IMR-90 (cell line): ENCODE results near the gene PPP1R8. TPM values are rescaled to one million over a fixed set of nuclear protein-coding genes. Genes with fewer than 3 reads are reported as not detected.

Experiments used
- ATAC-seq: fragments of 200-7000 bp; cut with Tn5 transposase; 2 replicates; pipeline ENCODE4 v1.9.1; 2020; ENCODE audit warnings: low read depth, mild to moderate bottlenecking, moderate library complexity
- BruUV-seq: library from RNA; stranded (reverse); fragments of 400-500 nt; replicated peaks from 2 replicates; lab custom pipeline; 2021; lab: Mats Ljungman, UMichigan
- CTCF ChIA-PET: fragments of 300-600 bp; formaldehyde crosslinking; extraction: SDS; loops from one replicate; lab custom pipeline; 2021; ENCODE audit warnings: antibody characterized with exemption; lab: Yijun Ruan, JAX
- POLR2A ChIA-PET: fragments of 300-600 bp; sonication (Branson Sonifier 250); formaldehyde crosslinking; loops from one replicate; lab custom pipeline; 2022; ENCODE audit warnings: antibody characterized with exemption; ENCODE audit not compliant: unreplicated experiment; lab: Charles Lee
- DNase-seq: peaks from one replicate; pipeline ENCODE4 v3.0.0; 2013
- H2AFZ ChIP-seq: replicated peaks from 2 replicates; pipeline ENCODE3; 2013; ENCODE audit warnings: low read length, mild to moderate bottlenecking; ENCODE audit not compliant: poor library complexity
- H2AK5ac ChIP-seq: 2 replicates; pipeline ENCODE4 v1.6.1; 2013; ENCODE audit warnings: low read depth, low read length, inconsistent platforms
- H2AK9ac ChIP-seq: replicated peaks from 2 replicates; pipeline ENCODE3; 2013; ENCODE audit warnings: mild to moderate bottlenecking, low read depth, low read length, moderate library complexity; ENCODE audit not compliant: poor library complexity
- H2BK120ac ChIP-seq: 2 replicates; pipeline ENCODE4 v1.6.1; 2013; ENCODE audit warnings: low read depth, low read length, inconsistent platforms
- H2BK15ac ChIP-seq: 3 replicates; pipeline ENCODE4 v1.6.1; 2013; ENCODE audit warnings: low read depth, low read length, inconsistent platforms
- H2BK20ac ChIP-seq: 2 replicates; pipeline ENCODE4 v1.6.1; 2013; ENCODE audit warnings: low read depth, mild to moderate bottlenecking, inconsistent platforms, low read length, moderate library complexity
- H2BK5ac ChIP-seq: 2 replicates; pipeline ENCODE4 v1.6.1; 2013; ENCODE audit warnings: mild to moderate bottlenecking, low read depth, low read length, inconsistent platforms; ENCODE audit not compliant: poor library complexity, severe bottlenecking
- H3K14ac ChIP-seq: replicated peaks from 2 replicates; pipeline ENCODE4 v1.6.1; 2013; ENCODE audit warnings: low read depth, low read length, inconsistent platforms
- H3K18ac ChIP-seq: 2 replicates; pipeline ENCODE4 v1.6.1; 2013; ENCODE audit warnings: low read depth, low read length, control low read depth
- H3K23ac ChIP-seq: 2 replicates; pipeline ENCODE4 v1.6.1; 2013; ENCODE audit warnings: low read depth, low read length, inconsistent platforms
- H3K27ac ChIP-seq: 2 replicates; pipeline ENCODE4 v1.5.1; 2013; ENCODE audit warnings: mild to moderate bottlenecking, control low read depth, low read length; ENCODE audit not compliant: insufficient read depth
- H3K27me3 ChIP-seq: 2 replicates; pipeline ENCODE4 v1.6.1; 2013; ENCODE audit warnings: low read length; ENCODE audit not compliant: control insufficient read depth, insufficient read depth
- H3K36me3 ChIP-seq: 2 replicates; pipeline ENCODE4 v1.6.1; 2013; ENCODE audit warnings: low read length, mixed read lengths; ENCODE audit not compliant: control insufficient read depth, insufficient read depth
- H3K4ac ChIP-seq: 2 replicates; pipeline ENCODE4 v1.6.1; 2013; ENCODE audit warnings: low read depth, low read length, inconsistent platforms
- H3K4me1 ChIP-seq: 2 replicates; pipeline ENCODE4 v1.6.1; 2013; ENCODE audit warnings: low read length, mixed read lengths; ENCODE audit not compliant: control insufficient read depth, insufficient read depth
- H3K4me2 ChIP-seq: 2 replicates; pipeline ENCODE4 v1.6.1; 2013; ENCODE audit warnings: low read depth, mild to moderate bottlenecking, control low read depth, low read length, moderate library complexity
- H3K4me3 ChIP-seq: 2 replicates; pipeline ENCODE4 v1.5.1; 2013; ENCODE audit warnings: low read depth, mild to moderate bottlenecking, control low read depth, low read length, moderate library complexity; ENCODE audit not compliant: insufficient read depth
- H3K56ac ChIP-seq: 2 replicates; pipeline ENCODE4 v1.6.1; 2013; ENCODE audit warnings: low read length, inconsistent platforms; ENCODE audit not compliant: insufficient read depth; ENCODE audit errors: extremely low read depth
- H3K79me1 ChIP-seq, 2 experiments: 2 replicates each; pipeline ENCODE4 v1.6.1; 2013; ENCODE audit warnings: low read length in 2 of 2, inconsistent platforms in 1 of 2, low read depth in 1 of 2
- H3K9ac ChIP-seq: 2 replicates; pipeline ENCODE4 v1.6.1; 2013; ENCODE audit warnings: low read depth, low read length, control low read depth
- H3K9me1 ChIP-seq: 2 replicates; pipeline ENCODE4 v1.6.1; 2013; ENCODE audit warnings: low read length, inconsistent platforms; ENCODE audit not compliant: insufficient read depth
- H3K9me3 ChIP-seq: 2 replicates; pipeline ENCODE4 v1.6.1; 2013; ENCODE audit warnings: low read length; ENCODE audit not compliant: control insufficient read depth, insufficient read depth
- H4K20me1 ChIP-seq: 2 replicates; pipeline ENCODE4 v1.6.1; 2013; ENCODE audit warnings: low read length, inconsistent platforms; ENCODE audit not compliant: insufficient read depth
- H4K5ac ChIP-seq: 2 replicates; pipeline ENCODE4 v1.6.1; 2013; ENCODE audit warnings: mild to moderate bottlenecking, low read depth, low read length, control low read depth
- H4K8ac ChIP-seq, 2 experiments: 2 replicates each; pipeline ENCODE4 v1.6.1; 2013; ENCODE audit warnings: low read depth in 2 of 2, low read length in 2 of 2, control low read depth in 1 of 2, inconsistent platforms in 1 of 2
- H4K91ac ChIP-seq: 2 replicates; pipeline ENCODE4 v1.6.1; 2013; ENCODE audit warnings: low read depth, low read length, inconsistent platforms; ENCODE audit not compliant: insufficient read depth
- CEBPB ChIP-seq: IDR thresholded peaks from 2 replicates; pipeline ENCODE4 v1.6.1; 2012; ENCODE audit warnings: low read depth, low read length, improper control_type of control experiment
- CHD1 ChIP-seq: IDR thresholded peaks from 2 replicates; pipeline ENCODE4 v1.6.1; 2012; ENCODE audit warnings: low read depth, low read length, improper control_type of control experiment
- ELK1 ChIP-seq: fragments of 150-350 bp; IDR thresholded peaks from 2 replicates; pipeline ENCODE4 v1.6.1; 2016; ENCODE audit warnings: low read depth, mild to moderate bottlenecking, low read length, moderate library complexity, borderline replicate concordance
- MXI1 ChIP-seq: IDR thresholded peaks from 2 replicates; pipeline ENCODE4 v1.6.1; 2012; ENCODE audit warnings: low read depth, mild to moderate bottlenecking, low read length, moderate library complexity, borderline replicate concordance
- NFE2L2 ChIP-seq: fragments of 150-350 bp; IDR thresholded peaks from 2 replicates; pipeline ENCODE4 v1.6.1; 2016; ENCODE audit warnings: low read depth, mild to moderate bottlenecking, low read length
- POLR2A ChIP-seq: IDR thresholded peaks from 2 replicates; pipeline ENCODE4 v1.6.1; 2012; ENCODE audit warnings: mild to moderate bottlenecking, low read depth, low read length
- RAD21 ChIP-seq: IDR thresholded peaks from 2 replicates; pipeline ENCODE4 v1.6.1; 2012; ENCODE audit warnings: low read length, improper control_type of control experiment
- RFX5 ChIP-seq: IDR thresholded peaks from 2 replicates; pipeline ENCODE4 v1.8.0; 2012; ENCODE audit warnings: low read depth, mild to moderate bottlenecking, low read length, moderate library complexity
- SMC3 ChIP-seq: fragments of 150-350 bp; IDR thresholded peaks from 2 replicates; pipeline ENCODE4 v1.6.1; 2016; ENCODE audit warnings: low read depth, mild to moderate bottlenecking, antibody characterized with exemption, low read length, moderate library complexity
- WGBS, 2 experiments: methylation state at CpG; one replicate each; pipeline versions ENCODE4 v1.1.5 to v1.1.7; 2013; ENCODE audit warnings: missing lambda C conversion rate in 2 of 2; ENCODE audit not compliant: insufficient read length in 1 of 2; ENCODE audit errors: extremely low coverage in 2 of 2; 5-methylcytosine and 5-hydroxymethylcytosine counted together
- dilution Hi-C: fragments of 300-500 bp; cut with HindIII; formaldehyde crosslinking; loops from one replicate; pipeline ENCODE4 v1.14.3; 2018; ENCODE audit warnings: low sequenced_read_pairs; ENCODE audit not compliant: unreplicated experiment
- in situ Hi-C: fragments of 300-500 bp; cut with MboI; formaldehyde crosslinking; loops from 3 replicates; pipeline ENCODE4 v1.14.3; 2019; ENCODE audit warnings: low sequenced_read_pairs, inconsistent platforms, mixed read lengths
- intact Hi-C: fragments of 100-400 bp; cut with micrococcal nuclease; formaldehyde crosslinking; loops from 2 replicates; pipeline ENCODE4 v1.10.0; 2022
- polyA plus RNA-seq, 3 experiments: library from polyadenylated mRNA; depleted of rRNA; stranded (reverse); fragments of >200 nt; gene quantifications; 2 replicates each; pipeline ENCODE4 v1.2.3, GENCODE V29; 2012; ENCODE audit warnings: low replicate concordance in 1 of 3
- total RNA-seq: library from RNA; depleted of rRNA; stranded (reverse); fragments of >200 nt; gene quantifications from 2 replicates; pipeline ENCODE4 v1.2.3, GENCODE V29; 2012

The PPP1R8 gene
- total and polyA plus RNA-seq, 2 of the 4 experiments (the other 2 are of a cell fraction), result 53.8 to 80.1 TPM

- Histone ChIP-seq H2AK5ac (no peak overlapping the region), H4K91ac (no peak overlapping the region), H3K9ac (no peak overlapping the region), H3K9me3 (no peaks in the 10 kb centered on the region), H2AK9ac (no peak overlapping the region), H2BK120ac (no peak overlapping the region), H3K4ac (no peak overlapping the region), H4K8ac (no peak overlapping the region), H3K4me3 (no peak overlapping the region), H3K27ac (no peak overlapping the region), H3K36me3 (peaks cover 11% of the 10 kb centered on the region), H4K20me1 (no peaks in the 10 kb centered on the region), H3K79me1 (peaks cover 3 to 5% of the 10 kb centered on the region in 2 experiments; a peak in 1 of 4 replicates), H3K14ac (no peak overlapping the region), H3K18ac (no peak overlapping the region), H3K9me1 (no peaks in the 10 kb centered on the region), H3K23ac (no peak overlapping the region), H2BK20ac (no peak overlapping the region), H3K4me2 (no peak overlapping the region), H2BK5ac (no peak overlapping the region), H2AFZ (no peak overlapping the region), H4K5ac (no peak overlapping the region), H3K4me1 (no peaks in the 10 kb centered on the region; the same call in 1 of the 2 replicates), H2BK15ac (no peak overlapping the region), H3K27me3 (no peaks in the 10 kb centered on the region), H3K56ac (no peak overlapping the region)
- no peak for TF ChIP-seq SMC3
- TF ChIP-seq CHD1, result no peak
- TF ChIP-seq CEBPB, result no peak
- TF ChIP-seq POLR2A, result no peak
- no peak for TF ChIP-seq RAD21
- no peak for TF ChIP-seq NFE2L2
- TF ChIP-seq MXI1, result no peak
- TF ChIP-seq ELK1, result no peak
- no peak for TF ChIP-seq RFX5
- in situ Hi-C loops, result loop anchor here (25.0 kb wide), 1 partner anchor 357 kb away; no protein-coding TSS in a partner anchor
- DNase-seq (no peak), ATAC-seq (no peak)
- POLR2A ChIA-PET, result no interaction called here
- dilution Hi-C loops, result no loop called here
- CTCF ChIA-PET, result interaction anchor here (0.6 kb wide), 1 partner anchor 117 kb away, joined by 3 read pairs; no protein-coding TSS in a partner anchor
- no TSS peak for BruUV-seq
- intact Hi-C loops, result loop anchor here (5.0 to 10.0 kb wide), 2 partner anchors 232 to 350 kb away; partner anchors contain the start of gene EYA3
- no CpG with 5 or more reads among the region's 6 CpGs for WGBS, 2 experiments
Observed at GRCh38 chr1:27855085-27855484, 24.5 kb downstream of the PPP1R8 start.
